A673 (cell line): Measurements from ENCODE around the gene OR52B6. TPM values are rescaled to one million over a fixed set of nuclear protein-coding genes. Genes with fewer than 3 reads are reported as not detected.

Experiments
- BruUV-seq: library from RNA; stranded (reverse); fragments of 400-500 nt; replicated peaks from 2 replicates; lab custom pipeline; 2021; lab: Mats Ljungman, UMichigan
- CTCF ChIA-PET: fragments of 300-600 bp; sonication (Branson Sonifier 250); formaldehyde crosslinking; loops from one replicate; lab custom pipeline; 2022; ENCODE audit warnings: antibody characterized with exemption; lab: Charles Lee
- POLR2A ChIA-PET: fragments of 300-600 bp; sonication (Branson Sonifier 250); formaldehyde crosslinking; loops from one replicate; lab custom pipeline; 2022; ENCODE audit warnings: antibody characterized with exemption; ENCODE audit not compliant: low non-redundant PET; lab: Charles Lee
- DNase-seq: peaks from one replicate; pipeline ENCODE4 v3.0.0-alpha.2; 2015; ENCODE audit warnings: low spot score
- H3K27ac ChIP-seq: fragments of 200-600 bp; sonication (generic); 2 replicates; pipeline ENCODE4 v1.5.1; 2016; ENCODE audit warnings: mixed run types, low read depth, mild to moderate bottlenecking, mixed read lengths, antibody characterized with exemption, low read length; ENCODE audit not compliant: poor library complexity, severe bottlenecking
- H3K27me3 ChIP-seq: fragments of 200-600 bp; sonication (generic); replicated peaks from 2 replicates; pipeline ENCODE4 v1.6.1; 2017; ENCODE audit warnings: mixed run types, low read depth, mild to moderate bottlenecking, mixed read lengths, antibody characterized with exemption, low read length; ENCODE audit not compliant: insufficient read depth, poor library complexity
- H3K36me3 ChIP-seq: fragments of 200-600 bp; sonication (generic); 2 replicates; pipeline ENCODE4 v1.6.1; 2016; ENCODE audit warnings: mixed run types, mild to moderate bottlenecking, mixed read lengths, antibody characterized with exemption, low read length; ENCODE audit not compliant: insufficient read depth, poor library complexity, severe bottlenecking
- H3K4me1 ChIP-seq: fragments of 200-600 bp; sonication (generic); 2 replicates; pipeline ENCODE4 v1.6.1; 2017; ENCODE audit warnings: mixed run types, mild to moderate bottlenecking, mixed read lengths, antibody characterized with exemption, low read length; ENCODE audit not compliant: insufficient read depth, poor library complexity, severe bottlenecking
- H3K4me3 ChIP-seq: fragments of 200-600 bp; sonication (generic); 2 replicates; pipeline ENCODE4 v1.5.1; 2016; ENCODE audit warnings: low read depth, mixed run types, mild to moderate bottlenecking, mixed read lengths, low read length; ENCODE audit not compliant: poor library complexity, severe bottlenecking
- H3K9me3 ChIP-seq: fragments of 200-600 bp; sonication (generic); 2 replicates; pipeline ENCODE4 v1.6.1; 2016; ENCODE audit warnings: mixed run types, low read depth, mild to moderate bottlenecking, mixed read lengths, antibody characterized with exemption, low read length; ENCODE audit not compliant: poor library complexity, severe bottlenecking
- CTCF ChIP-seq: fragments of 300-800, 200-600 bp; sonication (generic); conservative IDR thresholded peaks from 2 replicates; pipeline ENCODE4 v1.5.1; 2017; ENCODE audit warnings: low read depth, mild to moderate bottlenecking, antibody characterized with exemption, low read length, moderate library complexity, mixed read lengths
- EZH2 ChIP-seq: fragments of 200-600 bp; sonication (generic); IDR thresholded peaks from 2 replicates; pipeline ENCODE4 v1.6.1; 2017; ENCODE audit warnings: borderline replicate concordance, low read depth, mild to moderate bottlenecking, mixed read lengths, antibody characterized with exemption, low read length; ENCODE audit not compliant: poor library complexity, severe bottlenecking
- intact Hi-C: fragments of 100-400 bp; cut with micrococcal nuclease; formaldehyde crosslinking; loops from one replicate; pipeline ENCODE4 v1.10.0; 2022; ENCODE audit not compliant: unreplicated experiment
- total RNA-seq: library from RNA; stranded (reverse); gene quantifications from 2 replicates; pipeline ENCODE4 v1.2.3, GENCODE V29; 2021

Gene OR52B6
- total RNA-seq, 1 experiment from 2014 or later, result not detected

DNA sequence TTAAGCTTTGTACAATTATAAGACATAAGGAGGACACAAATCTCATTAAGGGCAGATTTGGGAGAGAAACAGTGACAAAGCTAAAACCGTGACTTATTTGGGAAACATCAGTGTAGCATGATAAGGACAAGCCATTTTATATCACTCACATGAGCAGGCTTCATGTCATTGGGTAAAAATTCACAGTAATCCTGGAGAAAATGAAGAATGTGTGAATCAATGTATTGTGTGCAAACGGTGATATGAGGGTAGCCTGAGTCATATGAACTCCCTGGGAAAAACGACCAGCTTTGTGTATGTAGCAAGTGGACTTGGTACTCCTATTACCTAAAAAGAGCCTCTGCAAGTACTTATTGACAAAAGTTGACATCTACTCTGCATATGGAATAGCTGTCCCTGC lies 38.1 kb downstream of the OR52B6 start:
- TF ChIP-seq EZH2 (no peak), CTCF (no peak)
- no peaks in the 10 kb centered on the region for H3K9me3 ChIP-seq
- H3K4me3 ChIP-seq, result no peak overlapping the region
- no peak for DNase-seq
- ChIA-PET CTCF (interaction anchor here (0.5 kb wide), 1 partner anchor 39 kb away, joined by 3 read pairs; no protein-coding TSS in a partner anchor), POLR2A (no interaction called here)
- intact Hi-C loops, result no loop called here
- H3K4me1 ChIP-seq, result no peaks in the 10 kb centered on the region
- no peaks in the 10 kb centered on the region for H3K27me3 ChIP-seq
- no peaks in the 10 kb centered on the region for H3K36me3 ChIP-seq
- H3K27ac ChIP-seq, result no peak overlapping the region
- BruUV-seq, result no TSS peak

GRCh38 chr11:5620651-5621521 lies 40.2 kb downstream of the OR52B6 start:
- no peaks in the 10 kb centered on the region for H3K27me3 ChIP-seq
- no peaks in the 10 kb centered on the region for H3K36me3 ChIP-seq
- POLR2A ChIA-PET, result no interaction called here
- TF ChIP-seq CTCF, result no peak
- no peak for TF ChIP-seq EZH2
- no peaks in the 10 kb centered on the region for H3K9me3 ChIP-seq
- intact Hi-C loops, result no loop called here
- BruUV-seq, result no TSS peak
- CTCF ChIA-PET, result no interaction called here
- H3K27ac ChIP-seq, result no peak overlapping the region
- H3K4me1 ChIP-seq, result no peaks in the 10 kb centered on the region
- no peak overlapping the region for H3K4me3 ChIP-seq
- no peak for DNase-seq

DNA sequence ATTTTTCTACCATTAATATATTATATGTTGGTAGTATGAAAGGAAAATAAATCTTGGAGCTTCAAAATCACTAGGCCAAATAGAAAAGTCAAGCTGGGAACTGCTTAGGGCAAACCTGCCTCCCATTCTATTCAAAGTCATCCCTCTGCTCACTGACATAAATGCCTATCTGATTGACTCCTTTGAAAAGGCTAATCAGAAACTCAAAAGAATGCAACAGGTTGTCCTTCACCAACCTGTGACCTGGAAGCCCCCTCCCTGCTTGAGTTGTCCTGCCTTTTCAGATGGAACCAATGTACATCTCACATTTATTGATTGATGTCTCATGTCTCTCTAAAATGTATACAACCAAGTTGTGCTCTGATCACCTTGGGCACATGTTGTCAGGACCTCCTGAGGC lies 40.9 kb downstream of the OR52B6 start:
- no peak for DNase-seq
- intact Hi-C loops, result no loop called here
- no peak for TF ChIP-seq CTCF
- TF ChIP-seq EZH2, result no peak
- Histone ChIP-seq H3K27me3 (no peaks in the 10 kb centered on the region), H3K4me1 (no peaks in the 10 kb centered on the region), H3K27ac (no peak overlapping the region), H3K9me3 (no peaks in the 10 kb centered on the region), H3K4me3 (no peak overlapping the region), H3K36me3 (no peaks in the 10 kb centered on the region)
- BruUV-seq, result no TSS peak
- ChIA-PET CTCF (no interaction called here), POLR2A (no interaction called here)
